ENCODE data around the gene VASH2.
"Not testable (repeated sequence)": the region's sequence is repeated elsewhere in the genome, so short reads cannot be mapped to it uniquely, and the experiment has no call there.

The VASH2 gene

DNA sequence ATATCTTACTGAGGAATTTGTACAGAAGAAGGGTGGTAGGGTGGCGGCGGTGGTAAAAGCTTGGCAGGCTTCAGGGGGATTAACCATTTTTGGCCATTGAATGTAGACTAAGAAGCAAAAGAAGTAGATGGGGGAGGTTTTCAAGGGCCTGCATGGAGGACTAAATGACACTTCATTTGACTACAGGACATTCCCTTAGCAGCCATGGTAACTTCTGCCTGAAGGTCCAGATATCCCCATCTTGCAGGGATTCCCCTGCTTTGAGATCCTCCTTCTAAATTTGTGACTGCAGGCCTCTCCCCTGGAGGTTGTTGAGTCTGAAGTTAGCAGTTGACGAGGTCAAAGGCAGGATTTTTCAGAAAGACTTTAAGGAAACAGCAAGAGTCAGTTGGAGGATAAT is 4.8 kb downstream of the VASH2 start:
- Histone ChIP-seq H3K4me3 (ENCODE audit: low read length) (no peak overlapping the region), H3K36me3 (ENCODE audit: control insufficient read depth, insufficient read depth, low read length) (peaks cover 34% of the 10 kb centered on the region), H3K27ac (ENCODE audit: low read length) (no peak overlapping the region), H3K9me3 (ENCODE audit: control insufficient read depth, insufficient read depth, low read length) (no peaks in the 10 kb centered on the region), H3K4me1 (ENCODE audit: control insufficient read depth, insufficient read depth, low read length) (peaks cover 11% of the 10 kb centered on the region), H3K27me3 (ENCODE audit: control insufficient read depth, insufficient read depth, low read length) (no peaks in the 10 kb centered on the region)
- WGBS (ENCODE audit: insufficient coverage, insufficient read length) = no CpG with 5 or more reads among the region's 3 CpGs
- DNase-seq (ENCODE audit: low read depth, low spot score) = no peak

DNA sequence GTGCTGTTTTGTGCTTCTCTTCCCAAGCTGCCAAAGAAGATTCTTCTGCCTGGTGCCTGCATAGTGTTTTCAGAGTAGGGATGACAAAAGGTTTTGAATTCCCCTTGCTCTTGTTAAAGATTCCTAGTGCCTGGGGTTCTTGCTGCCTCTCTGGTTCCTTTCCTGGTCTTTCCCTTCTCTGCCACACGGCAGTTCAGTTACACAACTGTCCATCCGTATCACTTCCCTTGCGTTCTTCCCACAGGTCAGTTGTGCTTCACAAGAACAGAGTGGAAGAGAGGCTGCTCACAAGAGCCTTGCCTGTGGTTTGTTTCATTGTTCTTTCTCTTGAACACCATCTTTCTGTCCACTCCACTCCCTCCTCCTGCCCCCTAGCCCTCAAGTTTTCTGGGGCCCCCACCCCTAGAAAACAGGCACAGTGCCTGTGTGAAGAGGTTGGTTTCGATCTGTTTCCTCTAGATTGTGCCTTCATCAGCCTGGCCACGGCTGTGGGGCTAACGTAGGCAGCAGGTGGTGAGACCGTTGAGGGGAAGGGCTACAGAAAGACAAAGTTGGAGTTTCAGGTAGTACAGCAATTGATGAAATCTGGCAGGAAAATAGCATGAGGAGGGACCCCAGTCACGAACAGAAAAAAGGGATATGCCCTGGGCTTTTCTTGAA is 5.8 kb downstream of the VASH2 start:
- Histone ChIP-seq H3K27ac (ENCODE audit: low read length) (no peak overlapping the region), H3K9me3 (ENCODE audit: control insufficient read depth, insufficient read depth, low read length) (no peaks in the 10 kb centered on the region), H3K4me3 (ENCODE audit: low read length) (no peak overlapping the region), H3K27me3 (ENCODE audit: control insufficient read depth, insufficient read depth, low read length) (no peaks in the 10 kb centered on the region), H3K4me1 (ENCODE audit: control insufficient read depth, insufficient read depth, low read length) (peaks cover 11% of the 10 kb centered on the region), H3K36me3 (ENCODE audit: control insufficient read depth, insufficient read depth, low read length) (peaks cover 42% of the 10 kb centered on the region)
- no peak for DNase-seq (ENCODE audit: low read depth, low spot score)
- WGBS (ENCODE audit: insufficient coverage, insufficient read length) = no CpG with 5 or more reads among the region's 8 CpGs

DNA sequence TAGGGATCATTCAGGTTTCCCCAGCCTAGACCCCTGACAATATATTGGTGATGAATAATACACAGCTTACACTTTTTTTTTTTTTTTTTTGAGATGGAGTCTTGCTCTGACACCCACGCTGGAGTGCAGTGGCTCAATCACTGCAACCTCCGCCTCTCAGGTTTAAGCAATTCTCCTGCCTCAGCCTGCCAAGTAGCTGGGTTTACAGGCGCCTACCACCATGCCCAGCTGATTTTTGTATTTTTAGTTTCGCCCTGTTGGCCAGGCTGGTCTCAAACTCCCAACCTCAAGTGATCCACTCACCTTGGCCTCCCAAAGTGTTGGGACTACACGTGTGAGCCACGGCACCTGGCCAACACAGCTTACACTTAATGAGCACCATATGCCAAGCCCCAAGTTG is 7.2 kb downstream of the VASH2 start:
- Histone ChIP-seq H3K4me3 (ENCODE audit: low read length) (no peak overlapping the region), H3K4me1 (ENCODE audit: control insufficient read depth, insufficient read depth, low read length) (peaks cover 10% of the 10 kb centered on the region), H3K27ac (ENCODE audit: low read length) (no peak overlapping the region), H3K9me3 (ENCODE audit: control insufficient read depth, insufficient read depth, low read length) (no peaks in the 10 kb centered on the region), H3K36me3 (ENCODE audit: control insufficient read depth, insufficient read depth, low read length) (peaks cover 54% of the 10 kb centered on the region), H3K27me3 (ENCODE audit: control insufficient read depth, insufficient read depth, low read length) (no peaks in the 10 kb centered on the region)
- no CpG with 5 or more reads among the region's 6 CpGs for WGBS (ENCODE audit: insufficient coverage, insufficient read length)
- DNase-seq (ENCODE audit: low read depth, low spot score) = no peak

DNA sequence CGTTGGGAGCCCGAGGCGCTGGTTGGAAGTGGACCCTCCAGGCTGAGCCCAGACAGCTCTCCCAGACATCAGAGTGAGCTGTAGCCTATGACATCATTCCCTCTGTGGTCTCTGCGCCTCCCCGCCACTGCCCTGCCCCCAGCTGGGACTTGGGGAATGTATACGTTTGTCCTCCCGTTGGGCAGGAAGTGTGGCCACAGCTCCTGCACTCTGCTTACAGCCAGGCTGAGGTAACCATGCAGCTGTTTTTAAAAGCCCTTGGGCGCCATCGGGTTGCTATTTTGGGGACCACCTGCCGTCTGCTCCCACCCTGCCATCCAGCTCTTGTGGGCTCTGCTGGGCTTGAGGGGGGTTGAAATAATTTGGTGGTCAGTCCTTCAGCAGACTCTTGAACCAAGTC is 7.8 kb downstream of the VASH2 start:
- H3K9me3 ChIP-seq (ENCODE audit: control insufficient read depth, insufficient read depth, low read length) = no peaks in the 10 kb centered on the region
- H3K4me1 ChIP-seq (ENCODE audit: control insufficient read depth, insufficient read depth, low read length) = peaks cover 7% of the 10 kb centered on the region
- no peak for DNase-seq (ENCODE audit: low read depth, low spot score)
- no peak overlapping the region for H3K27ac ChIP-seq (ENCODE audit: low read length)
- H3K27me3 ChIP-seq (ENCODE audit: control insufficient read depth, insufficient read depth, low read length) = no peaks in the 10 kb centered on the region
- H3K4me3 ChIP-seq (ENCODE audit: low read length) = no peak overlapping the region
- no CpG with 5 or more reads among the region's 10 CpGs for WGBS (ENCODE audit: insufficient coverage, insufficient read length)
- peaks cover 54% of the 10 kb centered on the region for H3K36me3 ChIP-seq (ENCODE audit: control insufficient read depth, insufficient read depth, low read length)

DNA sequence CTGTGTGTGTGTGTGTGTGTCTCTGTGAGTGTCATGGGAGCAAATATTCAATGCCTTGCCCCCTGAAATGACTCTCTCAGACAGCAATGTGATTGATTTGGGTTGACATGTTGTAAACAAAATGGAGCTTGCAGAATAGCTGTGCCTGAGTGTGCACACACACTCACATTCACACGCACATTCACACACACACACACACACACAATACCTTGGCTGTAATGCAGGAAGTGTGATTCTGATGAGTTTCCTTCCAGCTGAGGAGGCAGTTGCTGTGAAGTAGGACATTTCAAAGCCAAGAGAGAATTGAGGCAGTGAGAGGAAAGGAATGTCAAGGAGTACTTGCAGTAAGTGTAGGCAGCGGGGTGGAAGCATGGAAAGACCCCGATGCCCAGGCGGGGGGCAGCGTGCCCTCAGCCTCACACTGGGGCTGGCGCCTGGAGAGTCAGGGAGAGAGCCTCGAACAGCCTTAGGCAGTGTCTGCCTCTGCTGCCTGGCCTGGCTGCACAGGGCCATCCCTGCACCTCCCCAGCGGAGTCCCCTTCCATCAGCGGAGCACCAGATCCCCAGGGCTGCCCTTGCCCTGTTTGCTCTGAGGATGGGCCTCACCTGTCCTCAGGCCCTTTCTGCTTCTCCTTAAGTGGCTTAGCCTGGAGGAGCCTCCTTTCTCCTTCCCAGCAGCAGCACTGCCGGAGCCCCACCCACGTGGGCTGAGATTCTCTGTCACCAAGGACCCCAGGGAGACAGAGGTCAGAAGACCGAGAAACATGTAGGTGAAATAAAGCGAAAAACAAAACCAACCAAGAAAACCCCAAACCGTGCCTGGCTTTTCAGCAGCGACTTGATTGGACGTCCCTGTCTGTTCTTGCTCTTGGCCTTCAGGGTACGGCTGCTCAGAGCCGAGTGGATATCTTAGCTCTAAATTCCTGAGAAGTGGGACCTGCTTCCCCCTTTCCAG is 9.2 kb downstream of the VASH2 start:
- H3K36me3 ChIP-seq (ENCODE audit: control insufficient read depth, insufficient read depth, low read length) = peaks cover 58% of the 10 kb centered on the region
- no peaks in the 10 kb centered on the region for H3K27me3 ChIP-seq (ENCODE audit: control insufficient read depth, insufficient read depth, low read length)
- H3K27ac ChIP-seq (ENCODE audit: low read length) = no peak overlapping the region
- peaks cover 7% of the 10 kb centered on the region for H3K4me1 ChIP-seq (ENCODE audit: control insufficient read depth, insufficient read depth, low read length)
- no CpG with 5 or more reads among the region's 18 CpGs for WGBS (ENCODE audit: insufficient coverage, insufficient read length)
- H3K9me3 ChIP-seq (ENCODE audit: control insufficient read depth, insufficient read depth, low read length) = no peaks in the 10 kb centered on the region
- DNase-seq (ENCODE audit: low read depth, low spot score) = no peak
- H3K4me3 ChIP-seq (ENCODE audit: low read length) = no peak overlapping the region

DNA sequence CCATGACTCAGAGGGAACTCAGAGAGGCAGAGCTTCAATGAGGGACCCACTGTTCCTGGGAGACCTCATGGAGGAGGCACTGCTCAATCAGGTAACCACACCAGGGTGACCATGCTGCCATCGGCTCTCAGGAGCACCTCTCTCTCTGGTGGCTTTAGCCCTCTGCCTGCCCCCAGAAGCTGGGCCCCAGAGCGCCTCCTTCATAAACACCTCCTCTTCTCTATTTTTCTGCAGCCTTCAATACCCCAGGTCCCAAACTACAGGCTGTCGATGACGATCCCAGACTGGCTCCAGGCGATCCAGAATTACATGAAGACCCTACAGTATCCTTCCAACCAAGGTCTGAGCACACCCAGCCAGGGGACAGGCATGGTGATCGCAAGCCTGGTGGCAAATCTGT is 10.6 kb downstream of the VASH2 start:
- no peaks in the 10 kb centered on the region for H3K27me3 ChIP-seq (ENCODE audit: control insufficient read depth, insufficient read depth, low read length)
- no peak for DNase-seq (ENCODE audit: low read depth, low spot score)
- no peak overlapping the region for H3K27ac ChIP-seq (ENCODE audit: low read length)
- H3K36me3 ChIP-seq (ENCODE audit: control insufficient read depth, insufficient read depth, low read length) = peaks cover 62% of the 10 kb centered on the region
- no peak overlapping the region for H3K4me3 ChIP-seq (ENCODE audit: low read length)
- peaks cover 7% of the 10 kb centered on the region for H3K4me1 ChIP-seq (ENCODE audit: control insufficient read depth, insufficient read depth, low read length)
- no CpG with 5 or more reads among the region's 6 CpGs for WGBS (ENCODE audit: insufficient coverage, insufficient read length)
- no peaks in the 10 kb centered on the region for H3K9me3 ChIP-seq (ENCODE audit: control insufficient read depth, insufficient read depth, low read length)

DNA sequence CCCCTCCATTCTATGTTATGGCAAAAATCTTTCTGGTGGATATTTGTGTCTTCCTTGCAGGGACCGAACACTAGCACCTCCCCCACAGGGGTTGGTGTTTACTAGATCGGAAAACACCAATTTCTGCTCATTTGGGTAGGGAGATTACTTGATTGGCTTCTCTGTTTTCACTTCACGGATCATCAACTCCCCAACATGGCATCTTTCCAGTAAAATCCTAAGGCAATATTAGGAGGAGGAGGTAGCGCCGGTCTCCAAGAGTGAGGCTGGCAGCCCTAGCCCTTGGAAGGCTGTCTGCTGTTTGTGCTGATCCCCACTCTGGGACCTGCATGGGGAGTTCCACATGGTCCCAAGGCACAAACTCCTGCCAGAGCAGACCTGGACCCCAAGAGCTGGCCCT is 12.2 kb downstream of the VASH2 start:
- peaks cover 63% of the 10 kb centered on the region for H3K36me3 ChIP-seq (ENCODE audit: control insufficient read depth, insufficient read depth, low read length)
- no peak overlapping the region for H3K4me3 ChIP-seq (ENCODE audit: low read length)
- no peak overlapping the region for H3K27ac ChIP-seq (ENCODE audit: low read length)
- no CpG with 5 or more reads among the region's 5 CpGs for WGBS (ENCODE audit: insufficient coverage, insufficient read length)
- DNase-seq (ENCODE audit: low read depth, low spot score) = no peak
- H3K4me1 ChIP-seq (ENCODE audit: control insufficient read depth, insufficient read depth, low read length) = peaks cover 5% of the 10 kb centered on the region
- H3K27me3 ChIP-seq (ENCODE audit: control insufficient read depth, insufficient read depth, low read length) = no peaks in the 10 kb centered on the region
- no peaks in the 10 kb centered on the region for H3K9me3 ChIP-seq (ENCODE audit: control insufficient read depth, insufficient read depth, low read length)

DNA sequence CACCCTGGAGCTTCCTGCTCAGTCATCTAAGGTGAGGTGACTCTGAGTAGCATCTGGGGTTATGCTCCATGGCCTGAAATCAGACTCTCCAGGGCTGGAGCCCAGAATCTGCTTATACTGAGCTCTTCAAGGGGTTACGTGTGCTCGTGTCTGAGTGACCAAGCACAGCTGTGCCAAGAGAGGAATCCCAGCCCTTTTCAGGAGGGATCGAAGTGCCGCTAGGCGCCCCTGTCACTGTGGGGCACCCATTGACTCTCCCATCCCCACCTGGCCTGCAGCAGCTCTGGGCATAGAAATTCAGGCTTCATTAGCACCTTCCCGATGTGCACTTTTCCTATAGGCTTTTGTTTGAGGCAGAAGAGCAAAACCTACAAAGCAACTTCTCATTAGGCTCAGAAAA is 13.8 kb downstream of the VASH2 start:
- Histone ChIP-seq H3K9me3 (ENCODE audit: control insufficient read depth, insufficient read depth, low read length) (no peaks in the 10 kb centered on the region), H3K27me3 (ENCODE audit: control insufficient read depth, insufficient read depth, low read length) (no peaks in the 10 kb centered on the region), H3K4me1 (ENCODE audit: control insufficient read depth, insufficient read depth, low read length) (peaks cover 2% of the 10 kb centered on the region; the same call in 1 of the 2 replicates), H3K36me3 (ENCODE audit: control insufficient read depth, insufficient read depth, low read length) (peaks cover 59% of the 10 kb centered on the region), H3K27ac (ENCODE audit: low read length) (no peak overlapping the region), H3K4me3 (ENCODE audit: low read length) (no peak overlapping the region)
- no CpG with 5 or more reads among the region's 6 CpGs for WGBS (ENCODE audit: insufficient coverage, insufficient read length)
- no peak for DNase-seq (ENCODE audit: low read depth, low spot score)

DNA sequence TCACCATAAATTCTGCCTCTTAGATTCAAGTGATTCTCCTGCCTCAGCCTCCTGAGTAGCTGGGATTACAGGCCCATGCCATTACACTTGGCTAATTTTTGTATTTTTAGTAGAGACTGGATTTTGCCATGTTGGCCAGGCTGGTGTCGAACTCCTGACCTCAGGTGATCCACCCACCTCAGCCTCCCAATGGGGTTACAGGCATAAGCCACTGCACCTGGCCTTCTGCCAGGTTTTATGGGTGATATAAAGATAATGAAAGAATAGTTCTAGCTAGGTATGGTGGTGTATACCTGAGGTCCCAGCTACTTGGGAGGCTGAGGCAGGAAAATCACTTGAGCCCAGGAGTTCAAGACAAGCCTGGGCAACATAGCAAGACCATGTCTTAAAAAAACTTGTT is 14.7 kb downstream of the VASH2 start:
- H3K36me3 ChIP-seq (ENCODE audit: control insufficient read depth, insufficient read depth, low read length) = peaks cover 56% of the 10 kb centered on the region
- H3K27me3 ChIP-seq (ENCODE audit: control insufficient read depth, insufficient read depth, low read length); H3K4me3 ChIP-seq (ENCODE audit: low read length); H3K4me1 ChIP-seq (ENCODE audit: control insufficient read depth, insufficient read depth, low read length); H3K9me3 ChIP-seq (ENCODE audit: control insufficient read depth, insufficient read depth, low read length); DNase-seq (ENCODE audit: low read depth, low spot score); H3K27ac ChIP-seq (ENCODE audit: low read length): not testable (repeated sequence)
- WGBS (ENCODE audit: insufficient coverage, insufficient read length) = no CpG with 5 or more reads among the region's 1 CpG

DNA sequence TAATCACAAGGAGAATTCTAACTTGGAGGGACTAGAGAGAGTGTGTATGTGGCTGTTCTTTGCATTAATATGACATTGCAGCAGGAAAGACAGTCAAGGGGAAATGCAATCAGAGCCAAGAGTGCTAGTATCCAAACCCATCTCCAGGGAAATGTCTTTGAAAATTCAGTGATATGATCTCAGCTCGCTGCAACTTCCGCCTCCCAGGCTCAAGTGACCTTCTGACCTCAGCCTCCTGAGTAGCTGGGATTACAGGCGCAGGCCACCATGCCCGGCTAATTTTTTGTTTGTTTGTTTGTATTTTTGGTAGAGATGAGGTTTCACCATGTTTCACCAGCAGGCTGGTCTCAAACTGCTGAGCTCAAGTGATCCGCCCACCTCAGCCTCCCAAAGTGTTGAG is 16.3 kb downstream of the VASH2 start:
- peaks cover 2% of the 10 kb centered on the region; the same call in 1 of the 2 replicates for H3K4me1 ChIP-seq (ENCODE audit: control insufficient read depth, insufficient read depth, low read length)
- peaks cover 53% of the 10 kb centered on the region for H3K36me3 ChIP-seq (ENCODE audit: control insufficient read depth, insufficient read depth, low read length)
- no peaks in the 10 kb centered on the region for H3K9me3 ChIP-seq (ENCODE audit: control insufficient read depth, insufficient read depth, low read length)
- H3K27ac ChIP-seq (ENCODE audit: low read length) = no peak overlapping the region
- no CpG with 5 or more reads among the region's 5 CpGs for WGBS (ENCODE audit: insufficient coverage, insufficient read length)
- H3K4me3 ChIP-seq (ENCODE audit: low read length) = no peak overlapping the region
- H3K27me3 ChIP-seq (ENCODE audit: control insufficient read depth, insufficient read depth, low read length) = no peaks in the 10 kb centered on the region
- DNase-seq (ENCODE audit: low read depth, low spot score) = no peak

Data from iPS DF 6.9 (cell line).